NCI-H1105 treated with DMSO at 0.1 percent for 48 hours (cell line): ENCODE results near the gene OSBPL3.
"Not testable (repeated sequence)": the region's sequence is repeated elsewhere in the genome, so short reads cannot be mapped to it uniquely, and the experiment has no call there.

Source experiments
- DNase-seq: peaks from one replicate; lab custom pipeline; 2025; lab: John Stamatoyannopoulos, UW

The OSBPL3 gene

DNA sequence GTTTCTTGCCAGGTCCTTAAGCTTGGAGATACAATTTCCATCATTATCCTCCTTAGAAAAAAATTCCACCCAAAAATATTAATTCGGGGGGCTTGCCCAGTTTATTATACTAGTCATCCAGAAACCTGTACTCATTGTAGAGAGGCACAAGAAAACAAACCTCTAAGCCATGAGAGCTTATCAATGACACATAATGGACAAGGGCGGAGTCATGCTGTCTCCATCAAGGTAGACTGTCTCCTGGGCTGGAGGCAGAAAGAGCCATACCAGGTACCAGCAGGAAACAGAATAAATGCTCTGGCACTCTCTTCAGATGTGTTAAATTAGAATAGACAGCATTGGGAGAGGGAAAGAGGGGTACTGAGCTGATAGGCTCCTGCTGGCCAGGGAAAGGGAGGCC is 153.0 kb downstream of the OSBPL3 start:
- no peak for DNase-seq

DNA sequence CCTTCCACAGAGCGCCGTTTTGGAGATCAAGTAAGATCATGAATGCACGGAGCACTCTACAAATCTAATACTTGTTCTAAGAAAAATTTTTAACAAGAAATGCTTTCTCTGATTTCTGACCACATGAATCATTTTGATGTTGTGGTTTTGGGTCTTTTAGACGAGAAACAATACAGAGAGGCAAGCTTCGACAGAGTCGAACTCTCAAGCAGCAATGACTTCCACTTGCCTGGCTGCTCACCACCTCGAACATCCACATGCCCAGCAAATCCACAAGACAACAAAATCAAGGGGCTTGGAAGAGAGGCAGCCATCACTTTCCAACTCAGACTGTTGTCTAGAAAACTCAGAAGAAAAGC is 153.3 kb downstream of the OSBPL3 start:
- DNase-seq = no peak

DNA sequence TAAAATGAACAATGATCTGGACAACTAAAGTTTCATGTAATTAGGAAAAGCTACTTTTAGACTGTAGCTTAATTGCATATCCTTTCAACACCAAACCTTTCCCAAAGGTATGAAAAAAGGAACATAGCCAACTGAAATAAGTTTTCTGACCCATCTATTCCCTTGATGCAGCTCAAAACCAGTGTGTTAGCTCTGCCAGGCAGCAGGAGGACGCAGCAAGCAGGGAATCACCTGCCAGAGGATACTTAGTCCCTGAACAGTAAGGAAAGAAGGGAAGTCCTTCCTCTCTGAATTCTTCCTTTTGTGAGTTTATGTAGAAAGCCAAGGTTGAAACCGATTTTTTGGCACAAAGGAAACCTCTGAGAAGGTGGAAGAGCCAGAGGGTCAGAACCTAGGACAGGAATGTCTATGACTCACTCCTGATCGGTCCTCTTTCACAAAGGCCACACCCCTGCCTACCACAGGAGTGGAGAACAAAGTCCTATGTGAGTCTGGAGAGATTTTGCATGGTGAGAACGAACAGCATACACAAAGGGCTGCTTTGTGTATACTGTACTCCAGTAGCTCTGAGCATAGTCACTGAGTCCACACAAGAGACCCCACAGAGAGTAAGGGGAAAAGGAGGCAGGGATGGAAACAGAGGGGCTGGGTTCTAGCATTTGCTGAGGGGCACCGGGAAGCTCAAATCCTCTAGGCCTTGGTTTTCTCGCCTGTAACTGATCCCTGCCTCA is 153.9 kb downstream of the OSBPL3 start:
- no peak for DNase-seq

DNA sequence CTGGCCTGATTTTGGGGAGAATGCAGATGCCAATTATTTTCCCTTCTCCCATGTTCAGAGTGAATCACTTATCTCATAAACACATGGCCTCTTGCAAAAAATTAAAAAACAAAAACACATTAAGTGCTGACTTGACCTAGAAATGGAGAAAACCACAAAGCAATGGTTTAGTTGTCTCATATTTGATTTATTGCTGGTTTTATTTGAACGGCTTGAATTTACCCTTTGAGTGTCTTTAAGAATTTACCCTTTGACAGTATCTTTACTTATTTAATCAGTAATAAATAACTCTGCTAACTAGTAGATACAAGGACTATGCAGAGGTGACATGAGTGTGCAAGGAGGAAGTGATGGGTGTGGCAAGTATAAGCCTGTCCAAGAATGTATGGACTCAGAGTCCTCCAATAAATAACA is 154.6 kb downstream of the OSBPL3 start:
- DNase-seq = no peak

DNA sequence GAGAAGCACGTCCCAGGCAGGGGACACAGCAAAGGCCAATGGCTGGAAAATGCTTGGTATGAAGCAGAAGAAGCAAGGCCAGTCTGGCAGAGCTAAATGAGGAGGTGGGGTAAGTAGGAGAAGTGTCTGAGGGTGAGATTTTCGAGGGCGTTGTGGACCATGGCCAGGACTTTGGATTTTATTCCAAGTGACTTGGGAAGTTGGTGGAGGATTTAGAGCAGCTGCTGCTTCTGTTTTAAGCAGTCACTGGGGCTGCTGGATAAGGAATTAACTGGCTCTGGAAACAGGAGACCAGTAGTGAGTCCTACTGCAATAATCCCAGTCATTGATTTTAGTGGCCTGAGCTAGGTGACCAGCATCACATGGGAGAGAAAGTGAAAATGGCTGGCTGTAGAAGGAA is 155.1 kb downstream of the OSBPL3 start:
- DNase-seq = no peak

DNA sequence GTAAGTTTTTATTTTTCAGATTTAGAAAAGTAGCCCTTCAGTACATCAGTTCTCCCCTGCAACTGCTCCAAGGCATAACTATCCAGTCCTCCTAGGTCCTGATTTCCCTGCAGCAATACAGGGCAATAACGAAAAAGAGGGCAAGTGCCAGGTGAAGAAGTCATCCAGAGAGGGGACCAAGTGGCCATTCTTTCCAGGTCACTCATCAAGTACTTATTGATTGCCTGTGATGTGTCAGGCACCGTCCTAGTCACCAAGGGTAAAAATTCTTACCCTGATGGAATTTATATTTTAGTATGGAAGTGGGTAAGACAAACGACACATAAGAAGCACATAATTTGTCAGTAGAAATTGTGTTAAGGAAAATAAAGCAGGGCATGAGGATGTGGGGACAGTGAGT is 155.6 kb downstream of the OSBPL3 start:
- DNase-seq = no peak

DNA sequence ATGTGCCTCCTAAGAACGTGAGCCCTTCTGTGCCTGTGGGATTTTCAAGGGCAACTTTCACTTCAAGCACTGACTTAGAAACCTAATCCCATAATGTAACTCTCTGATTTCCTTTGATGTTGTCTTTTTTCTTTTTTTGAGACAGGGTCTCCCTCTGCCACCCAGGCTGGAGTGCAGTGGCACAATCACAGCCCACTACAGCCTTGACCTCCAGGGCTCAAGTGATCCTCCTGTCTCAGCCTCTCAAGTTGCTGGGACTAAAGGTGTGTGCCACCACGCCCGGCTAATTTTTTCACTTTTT is 158.3 kb downstream of the OSBPL3 start:
- no peak for DNase-seq

DNA sequence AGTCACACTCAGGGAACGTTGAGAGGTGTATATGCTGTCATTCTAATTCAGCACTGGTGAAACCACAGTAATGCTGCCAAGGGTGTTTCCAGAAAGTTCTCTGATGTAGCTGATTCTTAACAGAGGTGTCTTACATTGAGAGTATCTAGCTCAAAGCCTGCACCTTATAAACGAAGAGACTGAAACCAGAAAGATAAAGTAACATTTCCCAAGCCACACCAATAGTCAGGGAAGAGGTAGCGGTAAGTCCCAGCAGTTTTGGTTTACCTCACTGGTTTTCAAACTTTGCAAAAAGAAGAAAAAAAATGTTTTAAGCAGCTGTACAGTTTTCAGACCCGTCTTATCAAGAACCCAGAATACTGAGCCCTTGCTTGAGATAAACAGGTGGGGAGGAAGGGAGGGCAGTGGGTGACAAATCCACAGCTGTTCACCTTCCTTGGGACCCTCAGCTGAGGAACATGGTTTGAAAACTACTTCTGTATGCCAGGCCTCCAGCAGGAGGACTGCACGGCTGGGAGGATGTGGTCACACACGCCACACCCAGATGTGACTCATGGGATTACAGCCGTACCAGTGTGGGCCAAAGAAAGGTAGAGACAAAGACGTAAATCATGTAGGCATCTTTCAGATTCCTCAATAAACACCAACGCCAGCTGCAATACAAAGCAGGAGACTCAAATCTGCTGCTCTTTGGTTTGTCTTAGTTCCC is 158.8 kb downstream of the OSBPL3 start:
- no peak for DNase-seq

DNA sequence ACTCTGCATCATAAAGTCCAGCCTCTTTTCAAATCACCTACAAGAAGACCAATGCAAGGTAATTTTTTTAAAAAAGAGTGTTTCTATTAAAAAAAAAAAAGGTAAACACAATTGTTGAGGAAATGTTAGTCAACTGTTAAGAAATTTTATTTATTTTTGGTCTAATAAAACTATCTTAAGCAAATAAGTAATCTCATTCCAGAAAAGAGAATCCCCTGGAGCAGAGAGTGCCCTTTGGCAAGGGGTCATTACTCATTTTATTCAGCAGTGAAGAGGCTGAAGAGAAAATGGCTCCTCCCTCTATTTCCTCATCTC is 159.3 kb downstream of the OSBPL3 start:
- DNase-seq = peak; percentile 62

DNA sequence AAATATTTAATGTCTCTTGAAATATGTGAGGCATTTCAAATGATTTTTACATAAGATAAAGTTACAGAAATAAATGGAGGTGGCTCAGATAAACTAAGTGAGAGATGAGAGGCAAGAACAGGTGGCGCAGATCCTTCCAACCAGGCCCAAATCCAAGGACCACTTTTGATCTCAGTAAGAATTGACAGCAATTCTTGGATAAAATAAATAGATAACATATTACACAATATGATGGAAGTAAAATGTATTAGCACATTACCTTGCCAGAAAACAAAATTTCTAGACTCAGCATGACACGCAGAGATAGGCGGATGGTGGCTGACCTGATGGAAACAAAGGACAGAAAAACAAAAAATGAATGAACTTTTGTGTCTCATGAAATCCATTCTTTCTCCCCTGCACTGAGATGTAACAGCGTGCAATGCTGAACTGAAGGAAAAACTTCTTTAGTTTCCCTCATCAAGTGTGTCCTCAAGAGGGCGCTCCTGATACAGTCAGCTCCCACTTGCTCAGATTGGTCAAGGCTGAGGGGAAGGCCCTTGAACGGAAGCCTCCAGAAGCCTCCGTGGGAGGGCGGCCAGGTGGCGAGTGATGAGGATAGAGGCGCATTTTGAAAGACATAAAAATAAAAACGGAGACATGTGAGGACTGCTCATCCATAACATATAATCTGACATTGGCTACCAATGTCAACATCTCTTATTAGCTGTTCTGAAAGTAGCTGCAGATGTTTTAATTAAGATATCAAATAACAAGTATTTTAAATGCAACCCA is 159.9 kb downstream of the OSBPL3 start:
- DNase-seq = peak; percentile 89

DNA sequence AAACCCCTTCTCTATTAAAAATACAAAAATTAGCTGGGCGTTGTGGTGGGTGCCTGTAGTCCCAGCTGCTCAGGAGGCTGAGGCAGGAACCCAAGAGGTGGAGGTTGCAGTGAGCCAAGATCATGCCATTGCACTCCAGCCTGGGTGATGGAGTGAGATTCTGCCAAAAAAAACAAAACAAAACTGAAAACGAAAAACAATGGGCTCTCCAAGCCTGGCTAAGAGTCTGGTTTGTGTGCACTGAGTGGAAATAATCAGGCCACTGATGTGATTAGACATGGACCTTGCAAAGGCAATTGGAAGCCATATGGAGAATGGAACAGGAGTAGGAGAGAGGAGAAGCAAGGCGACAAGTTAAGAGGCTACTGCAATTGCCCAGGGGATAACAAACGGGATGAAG is 162.6 kb downstream of the OSBPL3 start:
- no peak for DNase-seq

DNA sequence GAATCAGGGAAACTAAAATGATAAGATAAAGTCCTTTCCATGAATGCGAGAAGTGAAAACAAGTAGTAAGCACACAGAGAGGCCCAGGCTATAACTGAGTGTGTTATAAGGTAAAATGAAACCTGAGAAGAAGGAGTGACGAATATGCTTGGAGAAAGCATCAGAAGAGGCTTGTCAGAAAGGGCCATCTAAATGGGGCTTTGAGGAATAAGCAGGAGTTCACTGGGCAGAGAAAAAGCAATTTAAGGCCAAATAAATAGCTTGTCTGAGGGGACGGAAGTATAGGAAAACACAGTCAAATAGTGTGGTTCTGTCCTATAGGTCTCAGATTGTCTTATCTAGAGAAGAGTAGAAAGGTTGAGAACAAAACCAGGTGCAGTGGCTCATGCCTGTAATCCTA is 163.1 kb downstream of the OSBPL3 start:
- no peak for DNase-seq

DNA sequence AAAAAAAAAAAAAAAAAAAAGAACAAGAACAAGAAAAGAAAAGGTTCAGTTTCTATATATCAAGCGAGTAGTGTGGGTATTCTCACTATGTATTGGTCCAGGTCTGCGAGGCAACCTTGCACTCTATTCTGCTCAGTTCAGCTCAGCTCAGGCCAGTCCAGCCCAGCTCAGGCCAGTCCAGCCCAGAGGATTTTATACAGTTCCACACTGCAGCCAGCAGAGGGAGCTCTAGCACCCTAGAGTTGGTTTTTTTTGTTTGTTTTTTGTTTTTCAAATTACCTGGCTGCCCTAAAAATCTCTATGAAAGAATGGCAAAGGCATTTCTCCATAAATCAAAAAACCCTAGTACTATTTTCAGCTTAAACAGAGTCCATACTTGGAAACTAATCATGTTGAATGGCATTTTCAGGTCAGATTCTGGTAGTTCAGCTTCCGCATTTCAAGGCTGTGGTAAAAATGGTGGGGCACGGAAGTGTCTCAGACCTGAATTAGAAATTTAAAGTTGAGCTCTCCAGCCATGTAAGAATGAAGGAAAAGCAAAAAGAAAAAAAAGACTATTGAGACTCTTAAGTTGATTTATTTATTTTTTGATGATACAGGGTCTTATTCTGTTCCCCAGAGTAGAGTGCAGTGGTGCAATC is 167.6 kb downstream of the OSBPL3 start:
- DNase-seq = peak; percentile 32

DNA sequence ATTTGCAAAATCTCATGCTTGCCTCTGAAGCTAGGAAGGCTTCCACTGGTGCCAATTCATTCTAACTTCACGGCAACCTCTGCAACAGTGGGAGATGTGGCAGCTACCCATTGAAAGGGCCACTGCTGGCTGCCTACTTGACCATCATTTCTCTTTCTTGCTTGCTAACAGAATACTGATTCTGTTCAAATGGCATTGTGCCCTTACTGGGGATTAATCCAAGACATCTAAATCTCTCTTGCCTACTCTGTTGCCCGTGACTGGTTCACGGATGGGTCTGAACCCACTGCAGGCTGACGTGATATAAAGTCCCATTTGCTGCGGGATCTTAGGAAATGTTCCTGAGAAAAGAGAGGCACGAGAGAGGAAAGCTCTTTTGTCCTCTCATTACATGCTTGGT is 171.5 kb downstream of the OSBPL3 start:
- DNase-seq = no peak

DNA sequence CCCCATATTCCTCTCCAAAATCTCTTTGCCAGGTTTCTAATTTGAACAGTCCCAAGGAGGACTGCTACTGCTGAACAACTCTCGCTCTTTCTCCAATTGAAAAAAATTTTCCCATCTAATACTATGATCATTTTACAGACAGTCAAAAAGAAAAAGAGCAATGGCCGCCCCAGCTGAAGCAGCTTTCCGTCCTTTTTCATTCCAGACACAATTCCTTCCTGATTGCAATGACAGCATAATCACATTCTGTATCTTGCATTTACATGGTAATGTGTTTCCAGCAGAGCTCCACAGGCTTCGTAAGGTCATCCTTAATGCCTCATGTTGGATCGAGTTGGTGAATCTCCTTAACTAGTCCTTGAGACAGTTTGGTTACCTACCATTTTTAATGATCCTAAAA is 177.7 kb downstream of the OSBPL3 start:
- DNase-seq = no peak

DNA sequence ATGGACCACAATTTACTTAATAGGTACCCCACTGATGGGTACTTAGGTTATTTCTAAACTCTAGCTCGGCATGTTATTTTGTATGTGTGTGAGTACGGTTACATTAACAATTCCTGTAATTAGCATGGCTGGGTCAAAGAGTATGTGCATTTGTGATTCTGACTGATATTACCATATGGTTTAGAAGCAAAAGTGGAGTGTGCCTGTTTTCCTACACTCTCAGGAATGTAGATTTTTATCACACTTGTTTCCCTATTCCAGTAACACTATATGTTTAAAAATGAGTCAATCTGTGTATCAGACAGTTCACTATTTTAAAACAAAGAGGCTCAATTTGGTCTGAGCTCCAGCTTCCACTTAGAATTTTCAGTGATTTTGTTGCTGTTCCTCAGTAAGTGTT is 178.1 kb downstream of the OSBPL3 start:
- DNase-seq = no peak

DNA sequence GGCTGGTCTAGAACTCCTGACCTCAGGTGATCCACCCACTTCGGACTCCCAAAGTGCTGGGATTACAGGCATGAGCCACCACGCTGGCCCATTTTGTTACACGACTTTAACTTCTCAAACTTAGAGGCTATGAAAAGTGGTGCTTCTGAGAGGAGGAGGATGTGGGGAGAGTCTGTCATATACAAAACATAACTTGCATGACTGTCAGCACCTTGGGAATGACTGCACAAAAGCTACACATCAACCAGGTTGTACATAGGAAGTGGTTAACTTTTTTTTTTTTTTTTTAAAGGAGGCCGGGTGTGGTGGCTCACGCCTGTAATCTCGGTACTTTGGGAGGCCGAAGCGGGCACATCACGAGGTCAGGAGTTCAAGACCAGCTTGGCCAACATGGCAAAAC is 179.3 kb downstream of the OSBPL3 start:
- no peak for DNase-seq

DNA sequence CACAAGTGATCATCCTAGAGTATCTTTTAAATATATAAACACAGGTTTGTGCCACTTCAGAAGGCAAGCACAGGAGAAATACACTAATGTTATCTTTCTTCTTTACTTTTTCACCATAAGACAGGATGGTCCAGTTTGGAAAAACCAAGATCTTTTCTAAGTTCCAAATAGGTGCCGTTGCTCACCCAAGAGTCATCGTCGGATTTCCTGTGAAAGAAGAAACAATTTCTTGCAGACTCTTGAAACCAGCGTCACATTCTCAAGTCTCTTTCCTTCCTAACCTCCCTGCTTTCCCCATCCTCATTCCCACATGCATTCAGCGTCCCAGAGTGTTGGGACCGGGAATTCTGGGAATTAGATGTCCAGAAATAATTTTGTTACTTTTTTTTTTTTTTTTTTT is 179.9 kb downstream of the OSBPL3 start:
- DNase-seq = no peak

DNA sequence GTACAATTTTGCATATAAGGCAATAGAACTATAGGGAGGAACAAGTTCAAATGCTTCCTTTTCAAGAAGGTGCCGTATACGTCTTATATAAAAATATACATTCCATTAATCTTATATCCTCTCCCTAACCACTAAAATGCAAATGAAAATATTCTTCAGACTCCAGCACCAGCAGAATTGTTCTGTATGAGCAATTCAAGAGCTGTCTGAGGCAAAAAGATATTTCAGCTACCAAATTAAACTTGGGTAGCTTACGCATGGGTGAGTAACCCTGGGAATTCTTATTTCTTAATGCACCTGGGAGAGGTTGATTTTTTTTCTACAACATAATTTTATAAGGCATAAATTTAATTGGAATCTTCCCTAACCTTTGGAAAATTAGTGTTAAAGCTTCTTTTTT is 180.5 kb downstream of the OSBPL3 start:
- no peak for DNase-seq

DNA sequence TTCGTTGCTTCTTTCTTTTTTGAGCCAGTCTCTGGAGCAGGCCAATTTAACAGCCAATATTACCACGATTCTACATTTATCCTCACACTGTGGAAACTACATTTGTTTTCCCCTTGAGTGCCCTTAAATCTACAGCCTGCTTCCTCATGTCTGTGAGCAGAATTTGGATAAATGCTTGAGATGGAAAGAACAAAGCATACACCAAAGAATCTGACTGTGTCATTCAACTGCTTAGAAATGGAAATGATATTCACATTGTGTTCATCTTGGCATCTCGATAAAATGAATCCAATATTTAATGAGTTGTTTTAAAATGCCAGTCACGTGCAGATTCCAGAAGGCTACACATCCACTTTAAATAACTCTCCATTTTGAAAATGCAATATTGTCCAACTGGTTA is 181.7 kb downstream of the OSBPL3 start:
- DNase-seq = no peak

DNA sequence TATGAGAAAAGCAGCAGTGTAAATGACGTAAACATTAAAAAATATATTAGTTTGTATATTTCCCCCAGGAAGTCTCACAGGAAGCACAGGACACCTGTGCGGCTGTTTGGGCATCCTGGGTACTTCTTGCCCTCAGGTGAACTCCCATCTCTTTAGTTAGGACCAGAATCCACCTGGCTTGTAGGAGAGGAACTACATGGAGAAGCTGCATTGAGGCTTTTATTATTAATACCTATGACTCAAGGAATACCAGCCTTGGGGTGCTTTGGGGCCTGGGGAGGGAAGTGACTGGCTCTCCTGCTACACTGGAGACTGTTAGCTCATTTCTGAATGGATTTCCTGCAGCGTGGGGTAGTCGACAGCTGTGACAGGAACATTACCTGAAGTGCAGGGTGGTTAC is 182.7 kb downstream of the OSBPL3 start:
- no peak for DNase-seq

DNA sequence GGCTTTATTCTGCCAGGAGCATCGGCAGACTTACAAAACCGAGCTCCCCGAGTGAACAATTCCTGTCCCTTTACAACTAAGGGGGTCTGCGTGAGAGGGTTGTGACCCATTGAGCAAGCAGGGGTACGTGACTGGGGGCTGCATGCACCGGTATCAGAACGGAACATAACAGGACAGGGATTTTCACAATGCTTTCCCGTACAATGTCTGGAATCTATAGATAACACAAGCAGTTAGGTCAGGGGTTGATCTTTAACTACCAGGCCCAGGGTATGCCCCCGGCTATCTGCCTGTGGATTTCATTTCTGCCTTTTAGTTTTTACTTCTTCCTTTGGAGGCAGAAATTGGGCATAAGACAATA is 184.6 kb downstream of the OSBPL3 start:
- no peak for DNase-seq

DNA sequence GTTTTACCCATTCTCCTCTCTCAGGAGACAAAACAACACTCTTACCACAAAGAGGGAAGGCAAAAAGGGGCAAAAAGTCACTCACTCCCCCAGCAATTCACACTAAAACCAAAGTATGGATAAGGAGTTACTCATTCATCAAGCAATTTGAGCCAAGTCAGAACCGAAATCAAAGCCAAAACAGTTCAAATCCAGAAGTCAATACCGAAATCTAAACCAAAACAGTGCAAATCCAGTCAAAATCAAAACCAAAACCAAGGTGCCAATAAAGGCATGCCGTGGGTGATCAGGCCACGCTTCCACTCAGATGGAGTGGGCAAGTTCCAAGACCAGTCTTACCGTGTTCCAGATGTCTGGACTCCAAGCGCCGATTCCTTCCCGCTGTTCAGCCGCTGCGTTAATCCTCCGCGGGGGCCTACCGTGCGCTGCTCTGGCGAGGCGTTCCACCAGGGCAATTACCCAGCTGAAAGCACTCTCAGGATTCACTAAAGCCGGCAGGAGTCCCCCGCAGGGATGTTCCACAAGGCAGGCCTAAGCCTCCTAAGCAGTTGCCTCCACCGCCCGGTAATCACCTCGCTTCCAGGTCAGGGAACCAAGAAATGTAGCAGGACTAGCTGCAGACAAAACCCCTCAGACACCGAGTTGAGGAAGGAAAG is 185.1 kb downstream of the OSBPL3 start:
- DNase-seq = not testable (repeated sequence)
